K562 (cell line): ENCODE results near the gene USP35. TPM values are rescaled to one million over a fixed set of nuclear protein-coding genes. Genes with fewer than 3 reads are reported as not detected.

Source experiments
- ATAC-seq: fragments of 200-7000 bp; cut with Tn5 transposase; 3 replicates; pipeline ENCODE4 v1.9.1; 2020; ENCODE audit warnings: moderate library complexity
- BruUV-seq: library from RNA; stranded (reverse); fragments of 400-500 nt; replicated peaks from 2 replicates; lab custom pipeline; 2021; lab: Mats Ljungman, UMichigan
- CTCF ChIA-PET: fragments of 300-600 bp; formaldehyde crosslinking; extraction: SDS; loops from one replicate; lab custom pipeline; 2021; ENCODE audit warnings: low intra/inter-chr PET ratio; lab: Yijun Ruan, JAX
- POLR2A ChIA-PET: fragments of 300-600, 350-650 bp; sonication (Branson Sonifier 250); formaldehyde crosslinking; extraction: SDS; loops from one replicate; lab custom pipeline; 2021; ENCODE audit warnings: antibody characterized with exemption, inconsistent platforms; lab: Yijun Ruan, JAX
- DNase-seq, 4 experiments: peaks; one replicate each; pipeline versions ENCODE4 v3.0.0 to v3.0.0-alpha.2; 2011 to 2018; ENCODE audit warnings: low spot score in 3 of 4, mixed read lengths in 3 of 4; ENCODE audit errors: extremely low read depth in 1 of 4
- FAIRE-seq: peaks from 2 replicates; lab custom pipeline; 2011; peaks lifted over from hg19 to GRCh38; lab: Jason Lieb, UNC
- H2AFZ ChIP-seq: 2 replicates; pipeline ENCODE4 v1.6.0; 2011; ENCODE audit warnings: low read depth, low read length, control low read depth, inconsistent platforms
- H3K27ac ChIP-seq: fragments of 200-600 bp; 3 replicates; pipeline ENCODE4 v1.8.0; 2011; ENCODE audit warnings: low read depth, mild to moderate bottlenecking, control low read depth, inconsistent platforms, low read length, moderate library complexity, mixed read lengths; ENCODE audit errors: extremely low read depth
- H3K27me3 ChIP-seq, 2 experiments: fragments of 300-600 bp in 1 of 2; 2 replicates in 1 of 2; 3 replicates in 1 of 2; pipeline versions ENCODE4 v1.6.0 to v1.8.0; 2011; ENCODE audit warnings: inconsistent platforms in 2 of 2, low read length in 2 of 2, mild to moderate bottlenecking in 1 of 2, mixed read lengths in 1 of 2, moderate library complexity in 1 of 2; ENCODE audit not compliant: control insufficient read depth in 2 of 2, insufficient read depth in 2 of 2
- H3K36me3 ChIP-seq: fragments of 300-600 bp; 3 replicates; pipeline ENCODE4 v1.8.0; 2011; ENCODE audit warnings: mild to moderate bottlenecking, low read length, inconsistent platforms; ENCODE audit not compliant: control insufficient read depth, insufficient read depth
- H3K4me1 ChIP-seq, 2 experiments: fragments of 200-600 bp in 1 of 2; replicated peaks in 1 of 2; 2 replicates in 1 of 2; 3 replicates in 1 of 2; pipeline versions ENCODE4 v1.5.1 to v1.8.0; 2011; ENCODE audit warnings: inconsistent platforms in 2 of 2, low read length in 2 of 2, mild to moderate bottlenecking in 1 of 2, mixed read lengths in 1 of 2, moderate library complexity in 1 of 2; ENCODE audit not compliant: control insufficient read depth in 2 of 2, insufficient read depth in 2 of 2
- H3K4me2 ChIP-seq: 2 replicates; pipeline ENCODE4 v1.6.1; 2011; ENCODE audit warnings: low read length, control low read depth, inconsistent platforms, mixed read lengths; ENCODE audit not compliant: insufficient read depth
- H3K4me3 ChIP-seq: fragments of 200-600 bp; sonication (generic), shearing (Covaris generic); 2 replicates; pipeline ENCODE4 v1.5.1; 2016; ENCODE audit warnings: control low read depth, inconsistent platforms
- H3K79me2 ChIP-seq: fragments of 200-600 bp; 3 replicates; pipeline ENCODE4 v1.8.0; 2011; ENCODE audit warnings: low read length, inconsistent platforms; ENCODE audit not compliant: control insufficient read depth, insufficient read depth
- H3K9ac ChIP-seq, 2 experiments: 2 replicates each; pipeline versions ENCODE4 v1.6.0 to v1.6.1; 2011; ENCODE audit warnings: low read depth in 2 of 2, low read length in 2 of 2, control low read depth in 1 of 2, inconsistent platforms in 1 of 2, mild to moderate bottlenecking in 1 of 2, mixed read lengths in 1 of 2; ENCODE audit not compliant: insufficient read depth in 1 of 2
- H3K9me1 ChIP-seq: one replicate; pipeline ENCODE4 v1.6.0; 2011; ENCODE audit warnings: inconsistent platforms, mild to moderate bottlenecking, low read length, moderate library complexity; ENCODE audit not compliant: control insufficient read depth, insufficient read depth
- H3K9me3 ChIP-seq: replicated peaks from 2 replicates; pipeline ENCODE4 v1.5.1; 2011; ENCODE audit warnings: low read depth, low read length, inconsistent platforms; ENCODE audit not compliant: control insufficient read depth, insufficient read depth
- H4K20me1 ChIP-seq: replicated peaks from 2 replicates; pipeline ENCODE4 v1.6.1; 2011; ENCODE audit warnings: low read length, inconsistent platforms, mixed read lengths; ENCODE audit not compliant: control insufficient read depth, insufficient read depth
- CREB3 ChIP-seq: fragments of 450-650 bp; conservative IDR thresholded peaks from 2 replicates; pipeline ENCODE4 v1.6.1; 2016; ENCODE audit warnings: missing genetic modification characterization, low read depth, mild to moderate bottlenecking, missing compliant biosample characterization, moderate library complexity
- ESRRA ChIP-seq: fragments of 450-650 bp; IDR thresholded peaks from 2 replicates; pipeline ENCODE4 v1.6.1; 2014; ENCODE audit warnings: low read depth, mild to moderate bottlenecking, moderate library complexity, borderline replicate concordance
- KDM5B ChIP-seq: fragments of 200-600 bp; sonication (generic); IDR thresholded peaks from 2 replicates; pipeline ENCODE4 v1.6.1; 2012; ENCODE audit warnings: low read depth, mild to moderate bottlenecking, moderate library complexity, low read length, control low read depth, inconsistent platforms; ENCODE audit not compliant: insufficient replicate concordance
- KLF10 ChIP-seq: fragments of 250-450 bp; sonication (Bioruptor Pico); IDR thresholded peaks from 2 replicates; pipeline ENCODE4 v1.6.1; 2021; ENCODE audit warnings: matching md5 sums
- MCM3 ChIP-seq: fragments of 450-650 bp; IDR thresholded peaks from 2 replicates; pipeline ENCODE4 v1.6.1; 2016
- SMAD4 ChIP-seq: fragments of 250-450 bp; sonication (Bioruptor Pico); conservative IDR thresholded peaks from 2 replicates; pipeline ENCODE4 v1.8.0; 2021; ENCODE audit warnings: inconsistent platforms, mild to moderate bottlenecking, moderate library complexity
- ZNF668 ChIP-seq: fragments of 250-450 bp; sonication (Bioruptor Pico); IDR thresholded peaks from 2 replicates; pipeline ENCODE4 v1.8.0; 2022; ENCODE audit warnings: mild to moderate bottlenecking, inconsistent platforms
- WGBS: fragments of 100-300 bp; shearing (Covaris generic); methylation state at CpG from one replicate; pipeline ENCODE4 v1.1.6; 2016; ENCODE audit warnings: low coverage, mixed read lengths; ENCODE audit not compliant: insufficient coverage; ENCODE audit errors: missing lambda C conversion rate; 5-methylcytosine and 5-hydroxymethylcytosine counted together
- in situ Hi-C: fragments of 300-500 bp; cut with MboI; formaldehyde crosslinking; loops from 4 replicates; pipeline ENCODE4 v1.15.0; 2018; ENCODE audit warnings: inconsistent platforms, mixed read lengths
- intact Hi-C: fragments of 100-400 bp; cut with micrococcal nuclease; formaldehyde crosslinking; loops from 2 replicates; pipeline ENCODE4 v1.14.2; 2022
- polyA plus RNA-seq, 8 experiments: library from polyadenylated mRNA; depleted of rRNA in 4 of 8; stranded (reverse) in 5 of 8; unstranded in 3 of 8; fragments of >200 nt; fragmentation: Nextera tagmentation in 2 of 8; fragmentation: Illumina TruSeq in 1 of 8; extraction: Ambion mirVana in 2 of 8; extraction: Trizol in 1 of 8; gene quantifications; 2 replicates each; pipeline versions ENCODE4 v1.2.1 to v1.2.3, GENCODE V29; 2011 to 2014; ENCODE audit warnings: inconsistent platforms in 1 of 8, missing spikeins in 1 of 8
- total RNA-seq, 7 experiments: library from RNA; depleted of rRNA in 6 of 7; stranded (reverse); fragments of >200 nt in 6 of 7; fragmentation: Illumina TruSeq in 2 of 7; extraction: Trizol in 2 of 7; gene quantifications; 2 replicates each; pipeline versions ENCODE4 v1.2.1 to v1.2.3, GENCODE V29; 2011 to 2021; ENCODE audit warnings: low replicate concordance in 1 of 7
- TF ChIP-seq, protein P1 (sequence below): fragments of 450-650 bp; IDR thresholded peaks from 2 replicates; pipeline ENCODE4 v1.6.1; 2016; ENCODE audit warnings: low read depth, mild to moderate bottlenecking, moderate library complexity

USP35 gene
- total and polyA plus RNA-seq, 9 of the 15 experiments (the other 6 are each of a cell fraction or from before 2014, with no cell fraction given), result 0.01 to 4.8 (median 3.6) TPM

- no peak for DNase-seq
- no peak for ATAC-seq
- BruUV-seq, result no TSS peak
- no peak for TF ChIP-seq CREB3 (tag)
- TF ChIP-seq MCM3, result no peak
- no peak for TF ChIP-seq ESRRA
- TF ChIP-seq, protein P1, sequence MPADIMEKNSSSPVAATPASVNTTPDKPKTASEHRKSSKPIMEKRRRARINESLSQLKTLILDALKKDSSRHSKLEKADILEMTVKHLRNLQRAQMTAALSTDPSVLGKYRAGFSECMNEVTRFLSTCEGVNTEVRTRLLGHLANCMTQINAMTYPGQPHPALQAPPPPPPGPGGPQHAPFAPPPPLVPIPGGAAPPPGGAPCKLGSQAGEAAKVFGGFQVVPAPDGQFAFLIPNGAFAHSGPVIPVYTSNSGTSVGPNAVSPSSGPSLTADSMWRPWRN, result no peak
- TF ChIP-seq KDM5B, result no peak
- TF ChIP-seq ZNF668 (CRISPR knock-in tag), result no peak
- no peak for TF ChIP-seq SMAD4
- TF ChIP-seq KLF10 (CRISPR knock-in tag), result no peak
- Histone ChIP-seq H3K9ac (no peak overlapping the region), H3K9me1 (peaks cover 3% of the 10 kb centered on the region), H3K4me2 (no peak overlapping the region), H3K27ac (no peak overlapping the region), H2AFZ (no peak overlapping the region), H3K79me2 (no peaks in the 10 kb centered on the region), H4K20me1 (no peaks in the 10 kb centered on the region), H3K4me1 (peaks cover 3 to 12% of the 10 kb centered on the region in 2 experiments; a peak in 3 of 5 replicates), H3K27me3 (no peaks in the 10 kb centered on the region), H3K36me3 (peaks cover 73% of the 10 kb centered on the region; the same call in 2 of the 3 replicates), H3K9me3 (no peaks in the 10 kb centered on the region), H3K4me3 (no peak overlapping the region)
- WGBS, result 96% methylated on average over 3 of the region's 3 CpGs
- ChIA-PET CTCF (no interaction called here), POLR2A (interaction anchor here (0.5 to 1.6 kb wide), 4 partner anchors 9 to 32 kb away, joined by 3 to 4 read pairs (median 4); partner anchors contain the start of gene KCTD21)
- intact Hi-C loops (no loop called here), in situ Hi-C loops (no loop called here)
- no peak for FAIRE-seq
Measured at GRCh38 chr11:78216021-78216420, 27.3 kb downstream of the USP35 start.
